Stimulated activated naive CD8-positive, alpha-beta T cell treated with anti-CD3 and anti-CD28 coated beads, Interleukin-15, amount 100 ng/mL, for 72 hours (primary cell): ENCODE results near the gene USP54.
"Not testable (repeated sequence)": the region's sequence is repeated elsewhere in the genome, so short reads cannot be mapped to it uniquely, and the experiment has no call there.

Experiments
- ATAC-seq: fragments of 150-1000 bp; cut with Tn5 transposase; 2 replicates; pipeline ENCODE4 v1.10.0; 2021; ENCODE audit warnings: mild to moderate bottlenecking, moderate library complexity
- DNase-seq, 2 donors: peaks; one replicate each; pipeline ENCODE4 v3.0.0; 2021 to 2022
- H3K27ac Mint-ChIP-seq, 2 donors: one replicate each; pipeline ENCODE4 v1.8.0; 2022; ENCODE audit warnings: mild to moderate bottlenecking in 2 of 2, mixed read lengths in 2 of 2, moderate library complexity in 2 of 2
- H3K27me3 Mint-ChIP-seq: one replicate; pipeline ENCODE4 v1.8.0; 2022; ENCODE audit warnings: mixed read lengths
- H3K4me1 Mint-ChIP-seq: one replicate; pipeline ENCODE4 v1.8.0; 2022; ENCODE audit warnings: mild to moderate bottlenecking, mixed read lengths
- H3K4me3 Mint-ChIP-seq, 2 donors: one replicate each; pipeline ENCODE4 v1.8.0; 2022; ENCODE audit warnings: mild to moderate bottlenecking in 2 of 2, mixed read lengths in 2 of 2, moderate library complexity in 1 of 2
- H3K9me3 Mint-ChIP-seq, 2 donors: one replicate each; pipeline ENCODE4 v1.8.0; 2022; ENCODE audit warnings: mixed read lengths in 2 of 2

USP54 gene

DNA sequence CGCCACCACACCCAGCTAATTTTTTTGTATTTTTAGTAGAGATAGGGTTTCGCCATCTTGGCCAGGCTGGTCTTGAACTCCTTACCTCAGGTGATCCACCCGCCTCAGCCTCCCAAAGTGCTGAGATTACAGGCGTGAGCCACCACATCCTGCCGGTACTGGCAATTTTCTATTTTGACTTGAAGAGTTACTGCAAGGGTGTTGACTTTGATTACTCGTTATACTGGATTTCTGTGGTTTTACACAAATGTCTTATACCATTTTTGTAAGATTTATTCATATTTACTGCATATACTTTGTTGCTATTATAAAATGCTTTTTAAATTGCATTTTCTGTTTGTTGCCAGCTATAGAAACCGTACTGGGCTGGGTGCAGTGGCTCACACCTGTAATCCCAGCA is 24.1 kb downstream of the USP54 start:
- not testable (repeated sequence) for ATAC-seq, DNase-seq, H3K27ac Mint-ChIP-seq, H3K27me3 Mint-ChIP-seq, H3K9me3 Mint-ChIP-seq, H3K4me1 Mint-ChIP-seq, H3K4me3 Mint-ChIP-seq

DNA sequence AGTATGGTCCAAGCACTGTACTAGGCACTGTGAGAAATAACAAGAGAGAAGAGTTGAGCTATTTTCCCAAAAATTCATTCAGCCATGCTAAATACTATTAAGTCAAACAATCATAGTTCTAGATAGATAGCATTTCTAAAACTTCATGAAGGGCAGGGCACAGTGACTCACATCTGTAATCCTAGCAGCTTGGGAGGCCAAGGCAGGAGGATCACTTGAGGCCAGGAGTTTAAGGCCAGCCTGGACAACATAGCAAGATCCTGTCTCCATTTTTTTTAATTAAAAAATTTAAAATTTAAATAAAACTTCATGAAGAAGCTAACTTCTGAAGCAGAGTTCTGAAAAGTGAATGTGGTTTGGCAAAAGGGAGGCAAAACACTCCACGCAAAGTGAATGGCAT is 29.9 kb downstream of the USP54 start:
- Mint-ChIP-seq H3K9me3 (no peaks in the 10 kb centered on the region), H3K27ac (no peak overlapping the region), H3K4me1 (no peaks in the 10 kb centered on the region), H3K27me3 (no peaks in the 10 kb centered on the region), H3K4me3 (no peak overlapping the region)
- DNase-seq (no peak), ATAC-seq (no peak)

DNA sequence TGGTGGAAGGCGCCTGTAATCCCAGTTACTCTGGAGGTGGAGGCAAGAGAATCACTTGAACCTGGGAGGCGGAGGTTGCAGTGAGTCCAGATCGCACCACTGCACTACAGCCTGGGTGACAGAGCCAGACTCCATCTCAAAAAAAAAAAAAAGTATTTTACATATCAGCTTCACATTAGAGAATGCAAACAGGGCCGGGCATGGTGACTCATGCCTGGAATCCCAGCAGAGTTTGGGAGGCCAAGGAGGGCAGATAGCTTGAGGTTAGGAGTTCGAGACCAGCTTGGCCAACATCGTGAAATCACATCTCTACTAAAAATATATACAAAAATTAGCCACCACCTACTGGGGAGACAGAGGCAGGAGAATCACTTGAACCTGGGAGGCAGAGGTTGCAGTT is 31.6 kb downstream of the USP54 start:
- ATAC-seq (no peak), DNase-seq (no peak)
- Mint-ChIP-seq H3K27me3 (no peaks in the 10 kb centered on the region), H3K27ac (no peak overlapping the region), H3K4me1 (no peaks in the 10 kb centered on the region), H3K9me3 (no peaks in the 10 kb centered on the region), H3K4me3 (no peak overlapping the region)

DNA sequence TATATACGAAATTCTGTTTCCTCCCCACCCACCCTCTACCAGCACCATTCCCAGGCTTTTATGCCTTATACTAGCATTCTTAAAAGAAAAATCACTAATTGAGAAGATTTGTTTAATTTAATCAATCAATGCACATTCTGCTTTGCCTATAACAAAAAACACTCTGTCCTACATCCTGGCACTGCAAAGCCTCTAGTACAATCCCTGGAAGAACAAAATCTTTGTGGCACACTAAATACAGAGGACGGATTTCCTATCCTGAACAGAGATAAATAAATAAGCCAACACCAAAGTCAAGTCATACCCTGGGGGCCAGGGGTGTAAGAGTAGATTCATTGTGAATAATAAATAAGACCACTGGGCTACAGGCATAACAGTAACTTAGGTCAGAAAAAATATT is 34.3 kb downstream of the USP54 start:
- Mint-ChIP-seq H3K9me3 (no peaks in the 10 kb centered on the region), H3K4me1 (no peaks in the 10 kb centered on the region), H3K27me3 (no peaks in the 10 kb centered on the region), H3K4me3 (no peak overlapping the region), H3K27ac (no peak overlapping the region)
- DNase-seq (no peak), ATAC-seq (no peak)

DNA sequence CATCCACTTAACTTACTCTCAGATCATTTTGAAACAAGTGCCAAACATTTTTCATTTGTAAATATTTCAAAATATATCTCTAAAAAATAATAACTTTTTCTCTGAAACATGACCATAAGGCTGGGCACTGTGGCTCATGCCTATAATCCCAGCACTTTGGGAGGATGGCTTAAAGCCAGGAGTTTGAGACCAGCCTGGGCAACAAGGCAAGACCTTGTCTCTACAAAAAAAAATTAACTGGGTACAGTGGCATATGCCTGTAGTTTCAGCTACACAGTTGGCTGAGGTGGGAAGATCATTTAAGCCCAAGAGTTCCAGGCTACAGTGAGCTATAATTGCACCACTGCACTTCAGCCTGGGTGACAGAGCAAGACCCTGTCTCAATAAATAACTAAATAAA is 36.4 kb downstream of the USP54 start:
- Mint-ChIP-seq H3K4me1 (no peaks in the 10 kb centered on the region), H3K4me3 (no peak overlapping the region), H3K9me3 (no peaks in the 10 kb centered on the region), H3K27me3 (no peaks in the 10 kb centered on the region), H3K27ac (no peak overlapping the region)
- DNase-seq (no peak), ATAC-seq (no peak)

DNA sequence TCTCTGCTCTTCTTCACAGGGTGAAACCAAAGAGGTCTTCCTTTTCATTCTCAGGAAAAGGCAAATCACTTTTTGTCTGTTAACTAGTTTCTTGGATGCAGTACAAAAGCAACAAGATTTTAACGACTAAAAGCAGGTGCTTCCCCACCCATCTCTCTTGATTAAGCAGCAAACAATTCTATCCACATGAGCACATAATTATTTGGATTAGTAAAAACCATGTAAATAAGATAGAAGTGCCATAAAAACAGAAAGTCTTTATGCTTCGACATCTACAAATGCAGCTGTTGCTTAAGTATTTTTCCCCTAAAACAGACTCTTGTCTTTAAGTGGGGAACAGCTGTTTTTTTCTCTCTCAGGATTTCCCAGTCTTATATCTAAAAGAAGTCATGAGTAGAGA is 37.4 kb downstream of the USP54 start:
- Mint-ChIP-seq H3K27ac (no peak overlapping the region), H3K27me3 (no peaks in the 10 kb centered on the region), H3K9me3 (no peaks in the 10 kb centered on the region), H3K4me1 (no peaks in the 10 kb centered on the region), H3K4me3 (no peak overlapping the region)
- DNase-seq (no peak), ATAC-seq (no peak)

DNA sequence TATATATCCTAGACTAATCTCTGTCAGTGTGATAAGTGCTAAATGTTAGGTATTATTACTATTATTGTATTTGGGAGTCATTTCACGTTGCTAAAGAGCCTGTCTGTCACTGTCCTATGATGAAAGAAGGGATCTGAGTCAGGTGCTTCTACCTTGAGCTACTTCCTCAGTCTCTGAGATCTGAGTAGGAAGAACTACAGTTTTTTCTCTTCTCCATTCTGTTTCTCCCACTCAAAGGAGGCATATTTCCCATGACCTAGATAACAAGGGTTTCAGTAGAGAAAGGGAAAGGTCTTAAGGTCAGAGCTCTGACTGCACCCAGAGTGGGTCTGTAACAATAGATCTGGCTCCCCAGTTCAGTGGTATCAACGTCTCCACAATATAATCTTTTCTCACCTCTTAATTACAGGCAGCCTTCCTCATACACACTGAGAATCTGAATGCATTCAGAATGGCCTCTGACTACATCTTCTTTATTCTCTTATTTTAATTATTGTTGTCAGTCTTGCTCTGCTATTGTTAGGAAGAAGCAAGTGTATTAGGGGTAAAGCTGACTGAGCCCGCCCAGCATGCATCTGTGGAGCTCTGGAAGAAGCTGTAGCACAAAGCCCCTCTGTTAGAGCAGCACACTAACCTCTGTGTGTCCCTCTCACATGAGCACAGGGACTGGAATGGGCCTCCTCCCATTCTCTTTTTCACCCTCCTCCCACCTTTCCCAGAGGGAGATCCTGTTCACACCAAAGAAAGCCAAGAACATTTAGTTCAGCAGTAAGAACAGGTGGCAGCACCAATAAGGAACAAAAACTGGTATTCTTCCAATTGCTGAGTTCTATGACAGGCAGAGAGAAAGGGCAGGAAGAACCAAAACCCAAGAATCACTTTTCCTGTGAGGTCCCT is 38.1 kb downstream of the USP54 start:
- H3K27me3 Mint-ChIP-seq = no peaks in the 10 kb centered on the region
- no peak for ATAC-seq

DNA sequence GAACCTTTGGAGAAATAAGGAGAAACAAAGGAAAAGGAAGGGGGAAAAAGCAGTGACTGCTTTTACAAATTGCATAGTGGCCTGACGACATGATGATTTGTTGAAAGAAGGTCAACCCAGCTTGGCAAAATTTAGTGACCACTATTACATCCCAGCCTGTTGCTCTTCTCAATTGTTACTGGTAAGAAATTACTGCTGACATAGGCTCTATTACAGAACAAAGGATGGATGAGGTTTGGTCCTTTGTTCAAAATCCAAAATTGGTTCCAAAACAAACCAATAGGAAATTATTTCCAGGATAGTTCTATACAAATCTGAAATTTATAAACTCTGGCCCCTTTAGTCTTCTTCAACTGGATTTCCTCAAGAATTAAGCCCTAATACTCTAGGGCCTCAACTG is 39.6 kb downstream of the USP54 start:
- Mint-ChIP-seq H3K27ac (no peak overlapping the region), H3K4me1 (no peaks in the 10 kb centered on the region), H3K4me3 (no peak overlapping the region), H3K9me3 (no peaks in the 10 kb centered on the region), H3K27me3 (no peaks in the 10 kb centered on the region)
- ATAC-seq (no peak), DNase-seq (no peak)

More for the DNA sequence above, 38.1 kb downstream of the USP54 start:
- no peaks in the 10 kb centered on the region for H3K4me1 Mint-ChIP-seq
- H3K27ac Mint-ChIP-seq = no peak overlapping the region
- no peaks in the 10 kb centered on the region for H3K9me3 Mint-ChIP-seq
- DNase-seq = no peak
- no peak overlapping the region for H3K4me3 Mint-ChIP-seq

DNA sequence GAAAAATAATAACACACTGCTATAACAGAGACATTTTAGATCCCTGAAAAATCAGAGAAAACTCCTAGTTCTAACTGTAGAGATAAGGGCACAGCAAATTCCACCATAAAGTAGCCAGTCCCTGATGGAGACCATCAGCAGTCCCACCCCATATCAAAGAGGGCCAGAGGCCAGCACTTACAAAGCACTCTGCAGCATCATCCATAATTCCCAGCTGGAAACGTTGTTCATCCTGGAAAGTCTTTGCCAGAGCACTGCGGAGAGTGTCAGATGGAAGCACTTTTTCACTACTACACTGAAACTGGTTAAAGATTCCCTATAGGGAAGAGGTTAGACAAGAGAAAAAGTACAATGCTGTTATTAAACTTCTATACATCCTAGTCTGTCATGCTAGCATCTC is 45.8 kb downstream of the USP54 start:
- no peak for DNase-seq
- no peaks in the 10 kb centered on the region for H3K9me3 Mint-ChIP-seq
- H3K4me3 Mint-ChIP-seq = no peak overlapping the region
- no peak overlapping the region for H3K27ac Mint-ChIP-seq
- ATAC-seq = no peak
- H3K4me1 Mint-ChIP-seq = no peaks in the 10 kb centered on the region
- H3K27me3 Mint-ChIP-seq = no peaks in the 10 kb centered on the region

DNA sequence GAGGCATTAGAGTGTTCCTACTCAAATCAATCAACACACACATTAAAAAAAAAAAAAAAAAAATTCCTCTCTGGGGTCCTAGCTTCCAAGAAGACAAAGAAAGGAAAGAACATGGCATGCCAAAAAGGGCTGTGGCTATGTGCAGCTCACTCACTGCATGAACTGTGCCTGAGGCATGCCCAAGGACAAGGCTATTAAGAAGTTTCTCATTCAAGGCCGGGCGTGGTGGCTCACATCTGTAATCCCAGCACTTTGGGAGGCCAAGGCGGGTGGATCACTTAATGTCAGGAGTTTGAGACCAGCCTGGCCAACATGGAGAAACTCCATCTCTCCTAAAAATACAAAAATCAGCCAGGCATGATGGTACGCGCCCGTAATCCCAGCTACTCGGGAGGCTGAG is 53.4 kb downstream of the USP54 start:
- Mint-ChIP-seq H3K27ac (no peak overlapping the region), H3K9me3 (no peaks in the 10 kb centered on the region)

DNA sequence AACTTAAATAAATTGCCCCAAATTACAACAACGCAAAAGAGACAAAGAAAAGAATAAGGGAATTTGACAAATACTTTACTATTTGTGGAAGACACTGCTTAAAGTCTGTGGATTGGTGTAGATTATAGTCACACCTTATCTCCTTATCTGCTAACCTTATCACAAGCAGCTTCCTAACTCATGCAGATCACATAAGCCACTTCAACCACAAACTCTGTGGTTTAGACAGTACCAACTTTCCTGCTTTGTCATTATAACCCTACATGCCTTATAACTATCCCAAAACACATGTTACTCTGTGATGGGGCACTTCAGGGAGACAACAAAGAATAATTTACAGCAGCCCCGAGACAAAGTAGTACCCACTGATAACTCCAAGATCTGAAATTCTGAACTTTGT is 53.9 kb downstream of the USP54 start:
- no peaks in the 10 kb centered on the region for H3K9me3 Mint-ChIP-seq
- ATAC-seq = no peak
- H3K27ac Mint-ChIP-seq = no peak overlapping the region
- peaks cover 11% of the 10 kb centered on the region for H3K4me1 Mint-ChIP-seq
- no peaks in the 10 kb centered on the region for H3K27me3 Mint-ChIP-seq
- DNase-seq = no peak
- H3K4me3 Mint-ChIP-seq = no peak overlapping the region

More for the DNA sequence above, 53.4 kb downstream of the USP54 start:
- H3K4me1 Mint-ChIP-seq = peaks cover 11% of the 10 kb centered on the region
- no peak overlapping the region for H3K4me3 Mint-ChIP-seq
- no peak for DNase-seq
- no peaks in the 10 kb centered on the region for H3K27me3 Mint-ChIP-seq
- ATAC-seq = no peak

DNA sequence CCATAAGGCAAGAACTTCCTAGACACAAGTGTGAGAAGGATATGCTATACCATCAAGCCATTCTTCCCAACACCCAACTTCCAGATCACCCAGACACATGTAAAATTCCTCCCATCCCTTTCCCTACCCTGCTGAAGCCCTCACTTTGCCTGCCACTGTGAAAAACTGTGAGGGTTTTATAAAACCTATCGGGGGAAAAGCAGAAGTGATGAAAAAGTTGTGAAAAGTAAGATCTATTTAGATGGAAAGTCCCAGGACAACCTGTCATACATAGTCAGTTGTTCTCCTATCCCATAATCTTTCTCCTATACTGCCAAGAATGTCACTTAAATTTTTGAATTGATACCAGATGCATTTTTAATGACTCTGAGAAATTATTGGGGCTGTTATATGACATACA is 56.3 kb downstream of the USP54 start:
- no peak for ATAC-seq
- DNase-seq = no peak
- Mint-ChIP-seq H3K4me3 (no peak overlapping the region), H3K4me1 (peaks cover 11% of the 10 kb centered on the region), H3K27me3 (no peaks in the 10 kb centered on the region), H3K9me3 (no peaks in the 10 kb centered on the region), H3K27ac (no peak overlapping the region)

DNA sequence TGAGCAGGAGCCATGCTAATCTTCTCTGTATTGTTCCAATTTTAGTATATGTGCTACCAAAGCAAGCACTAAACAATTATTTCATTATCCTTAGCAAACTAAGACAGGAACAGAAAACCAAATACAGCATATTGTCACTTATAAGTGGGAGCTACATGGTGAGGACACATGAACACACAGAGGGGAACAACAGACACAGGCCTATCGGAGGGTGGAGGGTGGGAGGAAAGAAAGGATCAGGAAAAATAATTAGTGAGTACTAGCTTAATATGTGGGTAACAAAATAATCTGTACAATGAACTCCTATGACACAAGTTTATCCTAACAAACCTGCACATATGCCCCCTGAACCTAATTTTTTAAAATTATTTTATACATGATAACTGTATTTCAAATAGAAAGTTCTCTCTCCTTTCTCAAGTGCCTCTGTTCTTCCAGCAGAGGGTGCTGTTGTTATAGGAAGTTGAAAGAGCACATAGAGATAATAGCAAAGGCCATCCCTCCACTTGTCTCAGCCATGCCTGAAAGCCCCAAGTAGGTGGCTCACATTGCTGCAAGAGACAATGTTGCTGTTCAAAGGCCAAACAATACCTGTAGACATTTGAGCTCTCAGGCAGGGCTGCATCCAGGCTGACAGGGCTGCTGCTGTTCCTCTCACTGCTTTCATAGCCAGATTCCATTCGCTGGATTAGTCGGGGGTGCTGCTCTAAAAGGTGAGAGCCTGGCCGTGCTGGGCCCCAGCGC is 61.9 kb downstream of the USP54 start:
- H3K4me3 Mint-ChIP-seq = no peak overlapping the region
- no peak overlapping the region for H3K27ac Mint-ChIP-seq
- H3K27me3 Mint-ChIP-seq = no peaks in the 10 kb centered on the region
- no peaks in the 10 kb centered on the region for H3K4me1 Mint-ChIP-seq
- ATAC-seq (peak; percentile 91), DNase-seq (peak; percentile 36 to 44)
- no peaks in the 10 kb centered on the region for H3K9me3 Mint-ChIP-seq

DNA sequence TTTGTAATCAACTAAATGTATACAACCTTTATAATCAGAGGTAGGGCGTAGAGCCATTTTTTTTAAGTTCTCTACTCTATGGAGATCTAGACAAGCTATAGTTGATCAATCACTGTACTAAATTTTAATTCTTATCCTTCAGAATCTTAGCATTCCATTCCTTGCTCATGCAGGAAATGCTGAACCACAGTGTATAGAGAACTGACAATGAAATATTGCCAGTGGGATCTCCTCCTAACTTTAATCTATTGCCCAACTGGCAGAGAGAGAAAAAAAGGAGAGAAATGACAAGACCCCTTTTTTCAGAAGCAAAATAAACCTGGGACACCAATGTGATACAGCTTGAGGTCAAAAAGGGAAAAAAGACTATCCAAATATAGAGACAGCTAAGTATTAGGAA is 68.9 kb downstream of the USP54 start:
- no peak for DNase-seq
- no peaks in the 10 kb centered on the region for H3K9me3 Mint-ChIP-seq
- no peak overlapping the region for H3K27ac Mint-ChIP-seq
- no peak overlapping the region for H3K4me3 Mint-ChIP-seq
- H3K4me1 Mint-ChIP-seq = no peaks in the 10 kb centered on the region
- no peak for ATAC-seq
- no peaks in the 10 kb centered on the region for H3K27me3 Mint-ChIP-seq

DNA sequence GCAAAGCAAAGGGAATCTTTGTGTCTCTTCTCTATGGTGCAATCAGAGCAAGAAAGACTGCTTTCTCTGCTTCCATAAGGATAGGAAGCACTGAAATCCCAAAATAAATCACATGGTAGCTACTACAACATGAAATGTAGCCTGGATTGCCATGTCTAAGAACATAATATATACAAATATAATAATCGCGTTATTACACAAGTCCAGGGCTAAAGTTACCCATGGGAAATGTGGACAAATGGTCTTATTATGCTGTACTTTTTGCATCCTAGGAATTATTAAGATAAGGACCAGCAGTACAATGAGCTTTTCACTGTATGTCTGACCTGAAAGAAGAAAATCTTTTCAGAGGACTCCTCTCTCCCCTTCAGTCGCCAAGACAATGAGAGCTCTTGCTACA is 71.8 kb downstream of the USP54 start:
- DNase-seq = no peak
- ATAC-seq = no peak
- Mint-ChIP-seq H3K27ac (no peak overlapping the region), H3K9me3 (no peaks in the 10 kb centered on the region), H3K4me1 (no peaks in the 10 kb centered on the region), H3K27me3 (no peaks in the 10 kb centered on the region), H3K4me3 (no peak overlapping the region)

DNA sequence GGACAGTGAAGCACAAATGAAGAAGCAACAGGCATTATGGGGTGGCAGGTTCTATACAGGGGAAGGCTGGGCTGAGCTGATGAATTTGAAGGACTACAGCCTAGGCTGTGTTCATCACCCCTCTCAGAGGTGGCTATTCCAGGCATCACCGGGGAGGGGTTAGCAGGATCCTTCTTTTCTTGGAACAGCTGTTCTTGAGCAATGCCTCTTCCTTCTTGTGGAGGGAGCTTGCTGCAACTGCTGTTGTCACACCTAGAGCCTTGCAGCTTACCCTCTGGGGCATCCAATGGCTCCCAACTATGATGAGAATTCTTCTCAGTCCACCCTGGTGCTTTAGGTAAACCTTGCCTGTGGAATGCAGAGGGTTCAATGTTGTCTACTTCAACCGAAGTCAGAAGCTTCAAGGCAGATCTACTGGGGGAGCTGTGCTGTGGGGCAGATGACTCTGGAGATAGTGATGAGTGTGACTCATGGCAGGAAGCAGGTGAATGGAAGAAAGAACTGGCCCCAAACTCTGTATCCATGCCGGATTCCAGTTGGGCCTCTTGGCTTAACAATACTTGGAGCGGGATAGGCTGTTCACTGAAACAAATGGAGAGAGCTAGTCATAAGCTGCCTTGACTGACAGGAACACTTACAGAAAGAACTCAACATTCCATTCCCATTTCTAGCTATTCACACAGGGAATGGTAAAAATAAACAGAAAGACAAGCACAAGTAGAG is 73.8 kb downstream of the USP54 start:
- ATAC-seq (no peak), DNase-seq (no peak)
- Mint-ChIP-seq H3K27me3 (no peaks in the 10 kb centered on the region), H3K4me3 (no peak overlapping the region), H3K9me3 (no peaks in the 10 kb centered on the region), H3K4me1 (no peaks in the 10 kb centered on the region), H3K27ac (no peak overlapping the region)
